GM10248 (cell line): ENCODE data around the gene HOXC5.

Source experiments
- CTCF ChIA-PET: fragments of 300-600 bp; sonication (Branson Sonifier 250); formaldehyde crosslinking; extraction: SDS; loops from one replicate; lab custom pipeline; 2021; ENCODE audit warnings: antibody characterized with exemption; lab: Yijun Ruan, JAX
- POLR2A ChIA-PET: fragments of 350-650 bp; sonication (Branson Sonifier 250); formaldehyde crosslinking; extraction: SDS; loops from one replicate; lab custom pipeline; 2020; ENCODE audit warnings: antibody characterized with exemption; lab: Yijun Ruan, JAX
- DNase-seq: peaks from one replicate; pipeline ENCODE4 v3.0.0; 2012; ENCODE audit errors: extremely low spot score
- TF ChIP-seq, protein P1 (sequence below): IDR thresholded peaks from 2 replicates; pipeline ENCODE4 v1.5.1; 2012; ENCODE audit warnings: mild to moderate bottlenecking, low read depth; ENCODE audit errors: extremely low read depth, missing control alignments, control extremely low read depth

The HOXC5 gene

DNA sequence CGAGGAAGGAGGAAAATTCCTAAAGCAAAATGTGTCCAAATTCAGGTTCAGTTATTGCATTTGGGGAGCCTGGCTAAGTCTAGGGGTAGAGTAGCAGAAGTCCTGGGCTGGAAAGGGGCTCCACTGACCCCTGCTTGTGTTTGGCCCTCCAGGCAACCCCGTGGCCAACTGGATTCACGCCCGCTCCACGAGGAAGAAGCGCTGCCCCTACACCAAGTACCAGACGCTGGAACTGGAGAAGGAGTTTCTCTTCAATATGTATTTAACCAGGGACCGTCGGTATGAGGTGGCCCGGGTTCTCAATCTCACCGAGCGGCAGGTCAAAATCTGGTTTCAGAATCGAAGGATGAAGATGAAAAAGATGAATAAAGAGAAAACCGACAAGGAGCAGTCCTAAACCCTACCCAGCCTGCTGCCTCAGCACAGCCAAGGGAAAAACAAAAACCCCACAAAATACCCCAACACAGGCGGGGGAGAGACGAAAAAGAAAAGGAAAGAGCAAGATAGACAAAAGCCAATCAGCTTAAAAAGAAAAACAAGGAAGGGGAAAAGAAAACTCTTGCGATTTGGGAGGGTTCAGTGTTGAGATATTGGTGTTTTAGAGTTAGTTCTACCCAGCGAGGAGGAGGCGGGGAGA, 30.5 kb upstream of the HOXC5 start:
- TF ChIP-seq, protein P1, sequence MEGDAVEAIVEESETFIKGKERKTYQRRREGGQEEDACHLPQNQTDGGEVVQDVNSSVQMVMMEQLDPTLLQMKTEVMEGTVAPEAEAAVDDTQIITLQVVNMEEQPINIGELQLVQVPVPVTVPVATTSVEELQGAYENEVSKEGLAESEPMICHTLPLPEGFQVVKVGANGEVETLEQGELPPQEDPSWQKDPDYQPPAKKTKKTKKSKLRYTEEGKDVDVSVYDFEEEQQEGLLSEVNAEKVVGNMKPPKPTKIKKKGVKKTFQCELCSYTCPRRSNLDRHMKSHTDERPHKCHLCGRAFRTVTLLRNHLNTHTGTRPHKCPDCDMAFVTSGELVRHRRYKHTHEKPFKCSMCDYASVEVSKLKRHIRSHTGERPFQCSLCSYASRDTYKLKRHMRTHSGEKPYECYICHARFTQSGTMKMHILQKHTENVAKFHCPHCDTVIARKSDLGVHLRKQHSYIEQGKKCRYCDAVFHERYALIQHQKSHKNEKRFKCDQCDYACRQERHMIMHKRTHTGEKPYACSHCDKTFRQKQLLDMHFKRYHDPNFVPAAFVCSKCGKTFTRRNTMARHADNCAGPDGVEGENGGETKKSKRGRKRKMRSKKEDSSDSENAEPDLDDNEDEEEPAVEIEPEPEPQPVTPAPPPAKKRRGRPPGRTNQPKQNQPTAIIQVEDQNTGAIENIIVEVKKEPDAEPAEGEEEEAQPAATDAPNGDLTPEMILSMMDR = no peak
- ChIA-PET CTCF (interaction anchor here (0.7 to 1.2 kb wide), 4 partner anchors 10 to 205 kb away, joined by 3 read pairs; partner anchors contain the start of gene HOXC10), POLR2A (no interaction called here)
- DNase-seq = no peak

DNA sequence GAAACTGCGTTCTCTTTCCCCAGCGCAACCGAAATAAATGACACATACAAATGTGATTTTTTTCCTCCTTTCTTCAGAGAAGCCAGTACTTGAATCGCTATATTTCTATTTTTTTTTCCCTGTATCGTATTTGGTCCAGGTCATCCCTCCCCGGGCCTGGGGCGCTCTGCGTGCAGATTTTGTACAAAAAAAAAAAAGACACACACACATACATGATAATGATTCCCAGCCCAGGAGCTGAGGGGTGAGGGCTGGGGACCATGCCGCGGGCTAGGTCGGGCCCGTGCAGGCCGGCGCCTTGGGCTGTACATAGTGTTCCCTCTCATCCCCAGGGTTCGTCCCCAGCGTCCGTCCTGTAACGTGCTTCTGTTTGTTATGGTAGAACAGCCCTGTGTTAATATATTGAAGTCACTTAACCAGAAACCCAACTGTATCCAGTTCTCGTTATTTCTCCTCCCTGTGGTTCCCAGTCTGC, 29.9 kb upstream of the HOXC5 start:
- POLR2A ChIA-PET = no interaction called here
- CTCF ChIA-PET = interaction anchor here (0.9 to 7.2 kb wide), 5 partner anchors 17 to 205 kb away, joined by 3 to 139 read pairs (median 95); partner anchors contain the start of genes HOXC10, HOXC5, HOXC6 and SMUG1

DNA sequence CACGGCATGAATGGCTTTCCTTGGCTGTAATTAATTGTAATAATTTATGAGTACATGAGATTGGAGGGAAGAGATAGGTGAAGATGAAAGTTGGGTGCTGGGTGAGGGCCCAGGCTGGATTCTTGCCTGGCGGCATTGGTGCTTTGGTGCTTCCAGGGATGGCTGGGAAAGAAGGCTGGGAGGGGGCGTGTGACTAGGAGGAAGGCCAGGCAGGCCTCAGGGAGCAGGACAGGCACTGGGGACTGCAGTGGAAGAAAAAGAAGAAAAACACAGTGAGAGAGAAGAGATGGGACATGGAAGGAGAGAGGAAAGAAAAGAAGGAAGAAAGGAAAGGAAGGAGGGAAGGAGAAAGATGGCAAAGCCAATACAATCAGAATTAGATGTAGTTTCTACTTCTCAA, 29.2 kb upstream of the HOXC5 start:
- no peak for DNase-seq
- ChIA-PET POLR2A (no interaction called here), CTCF (interaction anchor here (1.3 to 7.2 kb wide), 8 partner anchors 8 to 212 kb away, joined by 3 to 139 read pairs (median 50); partner anchors contain the start of genes HOXC10, HOXC5, HOXC6 and SMUG1)
- TF ChIP-seq, protein P1 = no peak

More for the DNA sequence above, 29.9 kb upstream of the HOXC5 start:
- no peak for DNase-seq
- TF ChIP-seq, protein P1 = no peak

DNA sequence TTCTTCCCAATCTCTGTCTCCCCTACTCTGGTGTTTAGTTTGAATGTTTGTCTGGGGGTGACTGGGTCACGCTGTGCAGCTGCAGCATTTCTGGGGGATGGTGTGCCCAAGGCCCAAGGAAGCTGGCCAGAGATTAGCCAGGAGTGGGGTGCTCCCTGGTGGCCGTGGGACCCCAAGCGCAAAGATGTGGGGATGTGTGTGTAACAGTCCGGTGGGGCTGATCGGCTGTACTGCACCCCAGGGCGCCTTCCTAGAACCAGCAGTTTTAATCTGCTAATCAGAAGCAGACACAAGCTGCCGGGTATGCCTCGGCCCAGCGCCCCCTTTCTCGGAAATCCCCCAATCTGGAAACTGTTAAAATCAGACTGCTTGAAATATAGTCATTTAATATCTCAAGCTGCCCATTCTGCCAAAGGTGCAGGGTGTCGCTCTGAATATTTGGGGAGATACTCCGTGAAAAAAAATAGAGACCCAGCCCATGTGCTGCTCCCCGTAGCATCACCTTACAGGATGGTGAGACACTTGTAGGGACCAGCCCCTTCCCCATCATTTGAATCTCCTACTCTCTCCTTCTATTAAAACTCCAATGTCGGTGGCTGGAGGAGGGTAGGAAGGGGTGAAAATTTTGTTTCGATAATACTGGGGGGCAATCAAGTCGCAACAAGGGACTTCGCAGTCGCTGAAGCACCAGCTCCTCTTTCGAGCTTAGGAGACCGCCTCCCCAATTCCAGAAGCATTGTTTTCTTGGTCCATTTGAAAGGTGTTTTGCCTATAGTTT, 28.6 kb upstream of the HOXC5 start:
- TF ChIP-seq, protein P1 = no peak
- CTCF ChIA-PET = interaction anchor here (0.9 to 7.2 kb wide), 11 partner anchors 9 to 211 kb away, joined by 3 to 139 read pairs (median 15); partner anchors contain the start of genes HOXC10, HOXC4, HOXC5 and HOXC6
- POLR2A ChIA-PET = no interaction called here
- no peak for DNase-seq

DNA sequence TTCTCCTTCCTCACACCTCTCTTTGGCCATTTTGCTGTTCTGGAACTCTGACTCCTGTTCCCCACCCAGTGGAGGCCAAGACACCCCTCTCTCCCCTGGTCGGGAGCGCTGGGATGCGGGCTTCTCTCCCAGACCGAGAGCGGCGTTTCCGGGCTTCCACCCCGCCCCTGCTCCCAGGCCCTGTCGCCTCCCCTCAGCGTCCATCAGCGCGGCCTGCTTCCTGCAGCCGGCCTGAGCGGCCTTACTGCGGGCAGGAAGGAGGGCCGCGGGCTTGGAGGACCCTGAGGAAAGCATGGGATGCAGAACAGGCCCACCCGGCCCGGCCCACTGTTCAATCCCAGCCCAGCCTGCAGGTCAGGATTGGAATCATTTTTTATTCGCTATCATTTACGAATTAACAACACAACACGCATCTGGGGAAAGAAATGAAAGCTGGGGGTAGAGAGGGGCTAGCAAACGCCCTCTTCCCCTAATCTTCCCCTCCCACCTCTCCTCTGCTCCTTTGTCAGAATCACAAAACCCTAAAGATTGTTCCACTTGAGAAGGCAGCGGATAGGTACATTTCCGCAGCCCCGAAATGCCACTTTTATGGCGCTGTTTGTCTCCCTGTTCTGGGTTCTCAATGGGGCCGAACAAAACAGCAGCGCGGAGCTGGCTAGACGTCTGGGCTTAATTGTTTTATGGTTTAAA, 27.9 kb upstream of the HOXC5 start:
- CTCF ChIA-PET = interaction anchor here (0.9 to 7.2 kb wide), 19 partner anchors 10 to 357 kb away, joined by 3 to 139 read pairs (median 11); partner anchors contain the start of genes COPZ1, HOXC10, HOXC4 and HOXC5
- TF ChIP-seq, protein P1 = no peak
- no peak for DNase-seq
- POLR2A ChIA-PET = no interaction called here

DNA sequence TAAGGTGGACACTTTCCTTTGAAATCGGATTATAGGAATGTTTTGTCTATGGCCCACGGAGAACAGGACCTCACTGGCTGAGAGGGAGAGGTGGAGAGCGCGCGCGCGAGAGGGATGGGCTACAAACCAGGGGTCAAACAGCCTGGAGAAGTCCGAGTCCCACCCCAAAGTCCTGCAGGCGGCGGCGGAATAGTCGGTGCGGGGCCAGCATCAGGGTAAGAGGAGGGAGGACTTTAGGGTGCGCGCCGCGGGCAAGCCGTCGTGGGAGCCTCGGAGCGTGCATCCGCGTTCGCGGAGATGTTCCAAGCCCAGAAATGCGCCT, 27.4 kb upstream of the HOXC5 start:
- CTCF ChIA-PET = interaction anchor here (0.6 to 7.2 kb wide), 25 partner anchors 9 to 356 kb away, joined by 3 to 139 read pairs (median 5); partner anchors contain the start of genes COPZ1, HOXC10, HOXC4 and HOXC5
- TF ChIP-seq, protein P1 = peak; percentile 5
- POLR2A ChIA-PET = no interaction called here
- DNase-seq = no peak
